OCI-LY1 (cell line): ENCODE results near the gene CCDC192.

Experiments
- CTCF ChIP-seq: fragments of 200-600 bp; sonication (generic), shearing (Covaris generic); IDR thresholded peaks from 2 replicates; pipeline ENCODE4 v1.5.1; 2017; ENCODE audit warnings: mild to moderate bottlenecking, antibody characterized with exemption, low read length, moderate library complexity, mixed read lengths
- EZH2 ChIP-seq: fragments of 200-600 bp; sonication (generic), shearing (Covaris generic); IDR thresholded peaks from 2 replicates; pipeline ENCODE4 v1.8.0; 2017; ENCODE audit warnings: borderline replicate concordance, mixed run types, mild to moderate bottlenecking, antibody characterized with exemption, low read length, moderate library complexity, mixed read lengths

- TF ChIP-seq CTCF: no peak
- no peak for TF ChIP-seq EZH2
These were observed 278.3 kb downstream of the CCDC192 start for GRCh38 chr5:127981498-127981897.
